ENCODE results near the gene IFIT1. TPM values are rescaled to one million over a fixed set of nuclear protein-coding genes. Genes with fewer than 3 reads are reported as not detected.
"Not testable (repeated sequence)": the region's sequence is repeated elsewhere in the genome, so short reads cannot be mapped to it uniquely, and the experiment has no call there.

IFIT1 gene
- total and polyA plus RNA-seq, 2 donors (not counting 1 experiment from before 2014, with no cell fraction given), result 0.63 to 1.2 TPM

DNA sequence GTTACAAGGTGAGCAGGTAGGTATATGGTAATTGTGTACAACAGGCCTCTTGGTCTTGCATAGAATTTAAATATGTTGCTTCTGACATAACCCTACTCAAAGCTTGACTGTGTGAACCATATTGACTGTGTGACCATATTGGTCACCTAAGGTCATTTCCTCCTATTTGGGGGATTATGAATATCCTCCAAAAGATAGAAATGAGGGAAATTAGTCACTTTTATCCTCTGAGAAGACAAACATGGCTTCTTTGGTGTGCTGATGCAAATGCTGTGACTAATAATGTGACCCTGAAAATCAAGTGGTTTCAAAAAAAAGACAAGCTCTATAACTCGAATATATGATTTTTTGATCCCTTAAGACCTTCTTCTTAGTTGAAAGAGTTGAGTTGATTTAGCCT lies 49.9 kb downstream of the IFIT1 start:
- intact Hi-C loops (cut with micrococcal nuclease), result no loop called here
- ChIA-PET POLR2A (no interaction called here), CTCF (no interaction called here)
- H3K4me1 Mint-ChIP-seq, result no peaks in the 10 kb centered on the region
- Histone ChIP-seq H3K4me1 (ENCODE audit: control insufficient read depth in 2 of 2, insufficient read depth in 2 of 2, low read length in 2 of 2) (no peaks in the 10 kb centered on the region), H4K20me1 (ENCODE audit: control insufficient read depth, insufficient read depth, low read length, poor library complexity, severe bottlenecking) (no peaks in the 10 kb centered on the region), H3K9me3 (ENCODE audit: control extremely low read depth in 1 of 3, control insufficient read depth in 2 of 3, insufficient read depth in 1 of 3, low read length in 2 of 3) (peaks cover 0 to 7% (median 1%) of the 10 kb centered on the region in 3 donors), H3K4me2 (replicated peaks; ENCODE audit: low read depth, low read length, poor library complexity, severe bottlenecking) (no peak overlapping the region), H3K27ac (ENCODE audit: low read length in 2 of 2) (no peak overlapping the region), H3K36me3 (replicated peaks in 1 of 2; ENCODE audit: control extremely low read depth in 1 of 2, control insufficient read depth in 1 of 2, extremely low read depth in 1 of 2, insufficient read depth in 2 of 2, low read length in 1 of 2) (no peaks in the 10 kb centered on the region), H3K27me3 (replicated peaks in 1 of 4; ENCODE audit: control extremely low read depth in 1 of 4, control insufficient read depth in 3 of 4, insufficient read depth in 4 of 4, low read length in 3 of 4) (peaks cover 0 to 7% (median 3%) of the 10 kb centered on the region in 4 experiments), H3K4me3 (ENCODE audit: control extremely low read depth in 1 of 5, extremely low read depth in 1 of 5, insufficient read depth in 1 of 5, low read depth in 2 of 5, low read length in 4 of 5) (no peak overlapping the region), H2AFZ (ENCODE audit: insufficient read depth, low read depth, low read length, poor library complexity, severe bottlenecking) (no peak overlapping the region), H3K9ac (ENCODE audit: low read length) (no peak overlapping the region), H3K79me2 (ENCODE audit: control insufficient read depth, insufficient read depth, low read length) (no peaks in the 10 kb centered on the region)
- peaks cover 3% of the 10 kb centered on the region for H3K9me3 Mint-ChIP-seq (ENCODE audit: insufficient read depth)
- H3K27me3 Mint-ChIP-seq, result peaks cover 45% of the 10 kb centered on the region
- no peak overlapping the region for H3K4me3 Mint-ChIP-seq
- ATAC-seq (ENCODE audit: low read depth) (no peak), DNase-seq (no peak)
- H3K27ac Mint-ChIP-seq, result no peak overlapping the region
- no CpG with 5 or more reads among the region's 1 CpG for WGBS (ENCODE audit: insufficient coverage)
- TF ChIP-seq EZH2 (IDR thresholded peaks at IDR 0.05; ENCODE audit: borderline replicate concordance, insufficient read depth, low read depth, low read length, poor library complexity, severe bottlenecking), result no peak
- TF ChIP-seq, protein P1, sequence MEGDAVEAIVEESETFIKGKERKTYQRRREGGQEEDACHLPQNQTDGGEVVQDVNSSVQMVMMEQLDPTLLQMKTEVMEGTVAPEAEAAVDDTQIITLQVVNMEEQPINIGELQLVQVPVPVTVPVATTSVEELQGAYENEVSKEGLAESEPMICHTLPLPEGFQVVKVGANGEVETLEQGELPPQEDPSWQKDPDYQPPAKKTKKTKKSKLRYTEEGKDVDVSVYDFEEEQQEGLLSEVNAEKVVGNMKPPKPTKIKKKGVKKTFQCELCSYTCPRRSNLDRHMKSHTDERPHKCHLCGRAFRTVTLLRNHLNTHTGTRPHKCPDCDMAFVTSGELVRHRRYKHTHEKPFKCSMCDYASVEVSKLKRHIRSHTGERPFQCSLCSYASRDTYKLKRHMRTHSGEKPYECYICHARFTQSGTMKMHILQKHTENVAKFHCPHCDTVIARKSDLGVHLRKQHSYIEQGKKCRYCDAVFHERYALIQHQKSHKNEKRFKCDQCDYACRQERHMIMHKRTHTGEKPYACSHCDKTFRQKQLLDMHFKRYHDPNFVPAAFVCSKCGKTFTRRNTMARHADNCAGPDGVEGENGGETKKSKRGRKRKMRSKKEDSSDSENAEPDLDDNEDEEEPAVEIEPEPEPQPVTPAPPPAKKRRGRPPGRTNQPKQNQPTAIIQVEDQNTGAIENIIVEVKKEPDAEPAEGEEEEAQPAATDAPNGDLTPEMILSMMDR (IDR thresholded peaks at IDR 0.05), result no peak

DNA sequence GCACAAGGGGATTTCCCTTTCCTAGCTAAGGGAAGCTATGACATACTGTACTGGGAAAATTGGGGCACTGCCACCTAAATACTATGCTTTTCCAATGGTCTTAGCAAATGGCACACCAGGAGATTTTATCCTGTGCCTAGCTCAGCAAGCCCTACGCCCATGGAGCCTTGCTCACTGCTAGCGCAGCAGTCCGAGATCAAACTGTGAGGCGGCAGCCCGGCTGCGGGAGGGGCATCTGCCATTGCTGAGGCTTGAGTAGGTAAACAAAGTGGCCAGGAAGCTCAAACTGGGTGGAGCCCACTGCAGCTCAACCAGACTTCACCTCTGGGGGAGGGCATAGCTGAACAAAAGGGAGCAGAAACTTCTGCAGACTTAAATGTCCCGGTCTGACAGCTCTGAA lies 52.4 kb downstream of the IFIT1 start:
- H3K9me3 ChIP-seq (ENCODE audit: control extremely low read depth in 1 of 3, control insufficient read depth in 2 of 3, insufficient read depth in 1 of 3, low read length in 2 of 3); intact Hi-C loops (cut with micrococcal nuclease); DNase-seq; H3K9me3 Mint-ChIP-seq (ENCODE audit: insufficient read depth); H3K27ac ChIP-seq (ENCODE audit: low read length in 2 of 2); H3K4me3 Mint-ChIP-seq; ATAC-seq (ENCODE audit: low read depth); H4K20me1 ChIP-seq (ENCODE audit: control insufficient read depth, insufficient read depth, low read length, poor library complexity, severe bottlenecking); H3K4me1 ChIP-seq (ENCODE audit: control insufficient read depth in 2 of 2, insufficient read depth in 2 of 2, low read length in 2 of 2); H3K4me2 ChIP-seq (replicated peaks; ENCODE audit: low read depth, low read length, poor library complexity, severe bottlenecking); H3K4me3 ChIP-seq (ENCODE audit: control extremely low read depth in 1 of 5, extremely low read depth in 1 of 5, insufficient read depth in 1 of 5, low read depth in 2 of 5, low read length in 4 of 5); H3K27me3 ChIP-seq (replicated peaks in 1 of 4; ENCODE audit: control extremely low read depth in 1 of 4, control insufficient read depth in 3 of 4, insufficient read depth in 4 of 4, low read length in 3 of 4); H3K9ac ChIP-seq (ENCODE audit: low read length); H2AFZ ChIP-seq (ENCODE audit: insufficient read depth, low read depth, low read length, poor library complexity, severe bottlenecking); H3K27ac Mint-ChIP-seq; H3K4me1 Mint-ChIP-seq; H3K36me3 ChIP-seq (replicated peaks in 1 of 2; ENCODE audit: control extremely low read depth in 1 of 2, control insufficient read depth in 1 of 2, extremely low read depth in 1 of 2, insufficient read depth in 2 of 2, low read length in 1 of 2); POLR2A ChIA-PET; H3K79me2 ChIP-seq (ENCODE audit: control insufficient read depth, insufficient read depth, low read length): not testable (repeated sequence)
- CTCF ChIA-PET, result interaction anchor here (1.2 kb wide), 1 partner anchor 15 kb away, joined by 3 read pairs; no protein-coding TSS in a partner anchor
- WGBS (ENCODE audit: insufficient coverage), result 93% methylated on average over 7 of the region's 7 CpGs
- peaks cover 35% of the 10 kb centered on the region for H3K27me3 Mint-ChIP-seq

Measured in B cell (primary cell).